VCaP (cell line): Measurements from ENCODE around the gene COL9A3.

Source experiments
- H3K27ac ChIP-seq: fragments of 450-650 bp; 2 replicates; pipeline ENCODE4 v1.5.1; 2017
- CTCF ChIP-seq: fragments of 450-650 bp; conservative IDR thresholded peaks from 2 replicates; pipeline ENCODE4 v1.5.1; 2017; ENCODE audit warnings: mild to moderate bottlenecking, moderate library complexity

COL9A3 gene

GRCh38 chr20:62875419-62876361 lies 58.8 kb downstream of the COL9A3 start:
- peak; percentile 66 for TF ChIP-seq CTCF
- H3K27ac ChIP-seq, result peak overlapping the region; percentile 81

- TF ChIP-seq CTCF, result no peak
- H3K27ac ChIP-seq, result peak overlapping the region; percentile 81
These were observed 59.7 kb downstream of the COL9A3 start for GRCh38 chr20:62876501-62876901.

- H3K27ac ChIP-seq, result 0 out of 2 replicates have a peak overlapping the region, but pooled peaks have one; percentile 81
- no peak for TF ChIP-seq CTCF
These were observed 60.3 kb downstream of the COL9A3 start for GRCh38 chr20:62876902-62877816.

- TF ChIP-seq CTCF, result no peak
- H3K27ac ChIP-seq, result no peak overlapping the region
These were observed 61.6 kb downstream of the COL9A3 start for GRCh38 chr20:62878244-62879038.

GRCh38 chr20:62879275-62880146 lies 62.7 kb downstream of the COL9A3 start:
- H3K27ac ChIP-seq, result no peak overlapping the region
- no peak for TF ChIP-seq CTCF

GRCh38 chr20:62880147-62880934 lies 63.5 kb downstream of the COL9A3 start:
- TF ChIP-seq CTCF, result no peak
- no peak overlapping the region for H3K27ac ChIP-seq
